Loucy (cell line): ENCODE measurements around the gene KRT4.

Experiments
- H2AFZ ChIP-seq: fragments of 200-600 bp; sonication (generic); 2 replicates; pipeline ENCODE4 v1.6.0; 2016; ENCODE audit warnings: antibody characterized with exemption, mild to moderate bottlenecking, low read length, moderate library complexity
- H3F3A ChIP-seq: fragments of 200-600 bp; 2 replicates; pipeline ENCODE4 v1.6.0; 2016; ENCODE audit warnings: antibody characterized with exemption, low read depth, mild to moderate bottlenecking
- H3K27me3 ChIP-seq: fragments of 200-600 bp; sonication (generic); 2 replicates; pipeline ENCODE4 v1.6.1; 2014; ENCODE audit warnings: low read length, mild to moderate bottlenecking; ENCODE audit not compliant: insufficient read depth, poor library complexity, severe bottlenecking
- H3K36me3 ChIP-seq: fragments of 200-600 bp; sonication (generic); 2 replicates; pipeline ENCODE4 v1.6.1; 2016; ENCODE audit warnings: low read length; ENCODE audit not compliant: insufficient read depth
- H3K4me1 ChIP-seq: fragments of 200-600 bp; sonication (generic); 2 replicates; pipeline ENCODE4 v1.5.1; 2014; ENCODE audit warnings: low read length, mild to moderate bottlenecking; ENCODE audit not compliant: insufficient read depth, poor library complexity, severe bottlenecking
- H3K4me2 ChIP-seq: fragments of 200-600 bp; sonication (generic); 2 replicates; pipeline ENCODE4 v1.6.0; 2014; ENCODE audit warnings: antibody characterized with exemption, low read length, low read depth, mild to moderate bottlenecking; ENCODE audit not compliant: poor library complexity, severe bottlenecking
- H3K4me3 ChIP-seq: fragments of 200-600 bp; sonication (generic); 2 replicates; pipeline ENCODE4 v1.5.1; 2014; ENCODE audit warnings: low read length, mild to moderate bottlenecking, mixed read lengths; ENCODE audit not compliant: poor library complexity, severe bottlenecking
- H3K79me2 ChIP-seq: fragments of 200-600 bp; sonication (generic); 2 replicates; pipeline ENCODE4 v1.6.1; 2014; ENCODE audit warnings: low read length; ENCODE audit not compliant: insufficient read depth
- H3K9ac ChIP-seq: fragments of 200-600 bp; sonication (generic); 2 replicates; pipeline ENCODE4 v1.6.0; 2014; ENCODE audit warnings: mild to moderate bottlenecking, low read depth, low read length, moderate library complexity; ENCODE audit not compliant: poor library complexity, severe bottlenecking
- H3K9me2 ChIP-seq: fragments of 200-600 bp; sonication (generic); replicated peaks from 2 replicates; pipeline ENCODE4 v1.6.1; 2016; ENCODE audit warnings: low read depth, low read length, mixed read lengths
- H3K9me3 ChIP-seq: fragments of 200-600 bp; sonication (generic); 2 replicates; pipeline ENCODE4 v1.6.1; 2014; ENCODE audit warnings: mild to moderate bottlenecking, antibody characterized with exemption, low read length, low read depth; ENCODE audit not compliant: insufficient read depth
- H4K20me1 ChIP-seq: fragments of 200-600 bp; sonication (generic); 2 replicates; pipeline ENCODE4 v1.6.0; 2014; ENCODE audit warnings: antibody characterized with exemption, low read length, mild to moderate bottlenecking; ENCODE audit not compliant: insufficient read depth, poor library complexity, severe bottlenecking
- CTCF ChIP-seq: fragments of 200-600 bp; sonication (generic); conservative IDR thresholded peaks from 2 replicates; pipeline ENCODE4 v1.5.1; 2014; ENCODE audit warnings: mild to moderate bottlenecking, antibody characterized with exemption, low read length
- EZH2phosphoT487 ChIP-seq: fragments of 200-600 bp; IDR thresholded peaks from 2 replicates; pipeline ENCODE4 v1.6.1; 2018; ENCODE audit warnings: antibody characterized with exemption, mild to moderate bottlenecking, moderate library complexity, borderline replicate concordance

Gene KRT4

DNA sequence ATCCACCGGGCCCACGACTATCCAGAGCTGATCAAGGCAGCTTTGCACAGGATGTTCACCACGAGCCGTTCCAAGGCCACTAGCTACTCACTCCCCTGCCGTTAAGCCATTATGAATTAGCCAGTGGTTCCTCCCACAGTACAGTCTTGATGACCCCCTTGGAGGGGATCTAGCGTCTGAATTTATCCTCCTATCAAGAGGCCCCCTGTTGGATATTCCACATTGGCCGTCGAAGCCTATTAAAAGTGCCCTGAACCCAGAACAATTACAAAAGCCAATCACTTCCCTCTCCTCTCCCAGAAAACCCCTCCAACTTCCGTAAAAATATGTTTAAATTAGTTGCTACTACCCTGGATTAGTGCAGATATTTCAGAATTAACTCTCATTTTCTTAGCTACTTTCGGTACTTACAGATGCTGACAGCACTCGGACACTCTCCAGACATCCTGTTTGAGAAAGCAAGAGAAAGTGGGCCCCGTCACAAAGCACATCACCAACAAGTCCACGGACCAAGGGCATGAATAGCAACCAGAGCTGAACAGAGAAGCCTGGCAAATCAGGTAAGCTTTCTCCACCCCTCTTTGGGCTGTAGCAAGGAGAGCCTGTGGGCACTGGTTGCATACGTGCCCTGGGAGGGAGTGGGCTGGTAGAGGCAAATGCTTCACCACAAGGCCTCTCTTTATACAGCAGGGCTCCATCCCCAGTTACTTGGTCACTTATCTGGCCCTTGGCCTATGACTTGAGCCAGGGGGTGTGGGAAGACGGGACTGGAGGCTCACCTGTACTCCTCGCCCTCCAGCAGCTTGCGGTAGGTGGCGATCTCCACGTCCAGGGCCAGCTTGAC is 23.3 kb downstream of the KRT4 start:
- Histone ChIP-seq H3K9me3 (no peaks in the 10 kb centered on the region), H3K79me2 (no peaks in the 10 kb centered on the region), H3K4me1 (no peaks in the 10 kb centered on the region), H3K9me2 (no peaks in the 10 kb centered on the region), H3K4me3 (no peak overlapping the region), H3K36me3 (no peaks in the 10 kb centered on the region), H4K20me1 (no peaks in the 10 kb centered on the region), H3K27me3 (no peaks in the 10 kb centered on the region), H3F3A (no peaks in the 10 kb centered on the region), H2AFZ (no peak overlapping the region), H3K4me2 (no peak overlapping the region), H3K9ac (no peak overlapping the region)
- TF ChIP-seq EZH2phosphoT487 = no peak
- TF ChIP-seq CTCF = no peak

DNA sequence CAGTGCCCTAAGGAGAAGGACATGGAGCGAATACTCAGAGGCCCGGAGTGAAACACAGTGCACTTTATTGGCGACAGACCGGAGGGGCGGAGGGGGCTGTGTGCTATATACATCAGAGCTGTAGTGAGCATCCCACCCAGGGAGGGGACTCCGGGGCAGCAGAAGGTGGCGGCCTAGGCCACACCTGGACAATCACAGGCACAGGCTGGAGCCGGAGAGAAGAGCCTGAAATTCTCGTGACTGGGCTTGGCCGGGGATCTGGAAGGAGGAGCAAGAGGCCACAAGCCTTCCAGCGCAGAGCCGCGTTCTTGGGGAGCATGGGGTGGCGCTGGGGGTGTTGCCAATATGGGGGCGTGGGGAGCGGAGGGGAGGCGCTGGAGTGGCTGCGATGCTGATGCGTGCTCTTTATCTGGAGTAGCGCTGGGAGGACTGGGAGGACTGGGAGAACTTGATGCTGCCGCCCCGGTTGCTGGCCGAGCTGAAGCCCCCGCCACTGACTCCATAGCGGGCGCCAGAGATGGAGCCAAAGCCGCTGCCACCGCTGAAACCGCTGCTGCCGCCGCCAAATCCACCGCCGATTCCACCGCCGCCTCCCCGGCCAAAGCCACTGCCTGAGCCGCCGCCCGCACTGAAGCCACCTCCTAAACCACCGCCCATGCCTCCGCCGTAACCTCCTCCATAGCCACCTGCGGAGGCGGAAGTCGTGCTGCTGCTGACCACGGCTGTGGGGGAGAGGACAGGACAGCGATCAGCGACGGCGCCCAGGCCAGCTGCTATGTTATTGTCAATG is 24.1 kb downstream of the KRT4 start:
- Histone ChIP-seq H3K27me3 (no peaks in the 10 kb centered on the region), H3F3A (no peaks in the 10 kb centered on the region), H3K4me2 (no peak overlapping the region), H4K20me1 (no peaks in the 10 kb centered on the region), H3K4me1 (no peaks in the 10 kb centered on the region), H3K9ac (no peak overlapping the region), H3K9me2 (no peaks in the 10 kb centered on the region), H2AFZ (no peak overlapping the region), H3K4me3 (no peak overlapping the region), H3K79me2 (no peaks in the 10 kb centered on the region), H3K9me3 (no peaks in the 10 kb centered on the region), H3K36me3 (no peaks in the 10 kb centered on the region)
- TF ChIP-seq CTCF (no peak), EZH2phosphoT487 (no peak)

DNA sequence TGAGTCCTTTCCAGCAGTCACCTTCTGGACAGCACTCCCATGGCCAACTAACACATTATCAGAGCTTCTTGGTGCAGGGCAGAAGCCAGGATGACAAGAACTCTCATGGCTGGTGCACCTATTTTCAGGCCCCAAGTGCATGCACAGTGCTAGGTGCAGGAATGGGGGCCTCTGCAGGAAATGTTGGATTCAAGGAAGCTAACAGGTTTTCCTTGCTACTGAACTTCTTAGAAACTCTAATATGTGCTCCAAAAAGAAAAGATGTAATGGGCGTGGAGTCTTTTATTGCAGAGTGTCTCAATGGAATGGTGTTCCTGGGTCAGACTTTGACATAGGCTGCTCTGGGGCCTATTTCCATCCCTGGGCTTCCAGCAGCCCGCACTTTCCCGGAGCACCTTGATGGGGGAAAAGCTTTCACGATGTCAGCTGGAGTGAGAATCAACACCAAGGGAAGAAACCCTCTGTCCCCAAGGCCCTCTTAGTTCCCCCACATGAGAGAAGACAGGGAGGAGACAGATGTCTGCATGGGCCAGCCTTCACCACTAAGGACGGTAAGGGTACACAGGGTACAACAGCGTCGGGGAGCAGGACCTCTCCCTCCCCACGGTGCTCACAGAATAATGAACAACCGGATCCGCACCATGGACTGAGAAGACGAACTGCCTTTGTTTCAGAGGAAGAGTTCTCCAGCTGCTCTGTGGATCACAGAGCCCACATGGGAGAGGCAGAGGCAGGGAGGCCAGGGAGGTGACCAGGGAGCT is 24.9 kb downstream of the KRT4 start:
- Histone ChIP-seq H3K4me3 (no peak overlapping the region), H3K27me3 (no peaks in the 10 kb centered on the region), H3F3A (no peaks in the 10 kb centered on the region), H3K4me1 (no peaks in the 10 kb centered on the region), H2AFZ (no peak overlapping the region), H3K9me3 (no peaks in the 10 kb centered on the region), H4K20me1 (no peaks in the 10 kb centered on the region), H3K9me2 (no peaks in the 10 kb centered on the region), H3K79me2 (no peaks in the 10 kb centered on the region), H3K9ac (no peak overlapping the region), H3K4me2 (no peak overlapping the region), H3K36me3 (no peaks in the 10 kb centered on the region)
- TF ChIP-seq EZH2phosphoT487 (no peak), CTCF (no peak)
